Smooth muscle cell (in vitro differentiated cells): ENCODE results near the gene KAZALD1. TPM values are rescaled to one million over a fixed set of nuclear protein-coding genes. Genes with fewer than 3 reads are reported as not detected.

Source experiments
- DNase-seq: peaks from one replicate; lab custom pipeline; 2025; ENCODE audit not compliant: unreplicated experiment; lab: John Stamatoyannopoulos, UW
- H2AFZ ChIP-seq: fragments of 200-600 bp; sonication (generic); 2 replicates; pipeline ENCODE4 v1.6.0; 2016; ENCODE audit warnings: antibody characterized with exemption, low read depth, mild to moderate bottlenecking
- H3F3A ChIP-seq: fragments of 200-600 bp; sonication (generic); 2 replicates; pipeline ENCODE4 v1.6.0; 2017; ENCODE audit warnings: antibody characterized with exemption, low read depth
- H3K27ac ChIP-seq: fragments of 200-600 bp; sonication (generic); 2 replicates; pipeline ENCODE4 v1.5.1; 2016; ENCODE audit warnings: low read depth, mild to moderate bottlenecking
- H3K27me3 ChIP-seq: fragments of 200-600 bp; sonication (generic); 2 replicates; pipeline ENCODE4 v1.6.1; 2016; ENCODE audit warnings: low read depth, mild to moderate bottlenecking
- H3K36me3 ChIP-seq: fragments of 200-600 bp; sonication (generic); 2 replicates; pipeline ENCODE4 v1.5.1; 2016; ENCODE audit warnings: low read depth
- H3K4me1 ChIP-seq: fragments of 200-600 bp; sonication (generic); 2 replicates; pipeline ENCODE4 v1.5.1; 2016; ENCODE audit warnings: low read depth
- H3K4me2 ChIP-seq: fragments of 200-600 bp; sonication (generic); 2 replicates; pipeline ENCODE4 v1.6.0; 2016; ENCODE audit warnings: mild to moderate bottlenecking
- H3K4me3 ChIP-seq: fragments of 200-600 bp; sonication (generic); 2 replicates; pipeline ENCODE4 v1.5.1; 2016; ENCODE audit warnings: mild to moderate bottlenecking
- H3K79me2 ChIP-seq: fragments of 200-600 bp; sonication (generic); 2 replicates; pipeline ENCODE4 v1.6.0; 2016; ENCODE audit warnings: low read depth, mild to moderate bottlenecking
- H3K9ac ChIP-seq: fragments of 200-600 bp; sonication (generic); 2 replicates; pipeline ENCODE4 v1.6.0; 2016; ENCODE audit warnings: low read depth
- H3K9me3 ChIP-seq: fragments of 200-600 bp; sonication (generic); replicated peaks from 2 replicates; pipeline ENCODE4 v1.5.1; 2016; ENCODE audit warnings: low read depth
- H4K20me1 ChIP-seq: fragments of 200-600 bp; sonication (generic); 2 replicates; pipeline ENCODE4 v1.6.0; 2016; ENCODE audit warnings: low read depth
- CTCF ChIP-seq: fragments of 200-600 bp; sonication (generic); IDR thresholded peaks from 2 replicates; pipeline ENCODE4 v1.5.1; 2017; ENCODE audit warnings: borderline replicate concordance, mild to moderate bottlenecking, antibody characterized with exemption; ENCODE audit not compliant: insufficient read depth, poor library complexity, severe bottlenecking
- WGBS: methylation state at CpG from one replicate; pipeline ENCODE4 v1.1.7; 2016; ENCODE audit warnings: low lambda C conversion rate; 5-methylcytosine and 5-hydroxymethylcytosine counted together
- polyA plus RNA-seq: library from polyadenylated mRNA; unstranded; fragments of >200 nt; fragmentation: Nextera tagmentation; extraction: Ambion mirVana; gene quantifications from 2 replicates; pipeline ENCODE4 v1.2.1, GENCODE V29; 2016
- total RNA-seq: library from RNA; depleted of rRNA; stranded (reverse); fragments of >200 nt; gene quantifications from 2 replicates; pipeline ENCODE4 v1.2.3, GENCODE V29; 2014

Gene KAZALD1
- total and polyA plus RNA-seq, 2 experiments from 2014 or later = 13.1 to 20.4 TPM

GRCh38 chr10:101014230-101014884, 47.4 kb upstream of the KAZALD1 start:
- Histone ChIP-seq H3K9me3 (no peaks in the 10 kb centered on the region), H4K20me1 (no peaks in the 10 kb centered on the region), H3K79me2 (no peaks in the 10 kb centered on the region), H3K4me3 (no peak overlapping the region), H3K4me1 (no peaks in the 10 kb centered on the region), H3K9ac (no peak overlapping the region), H3F3A (no peaks in the 10 kb centered on the region), H2AFZ (no peak overlapping the region), H3K27me3 (peaks cover 26% of the 10 kb centered on the region), H3K27ac (no peak overlapping the region), H3K4me2 (no peak overlapping the region), H3K36me3 (no peaks in the 10 kb centered on the region)
- 27% methylated on average over 10 of the region's 11 CpGs for WGBS
- peak; percentile 88 for TF ChIP-seq CTCF
- DNase-seq = peak; percentile 52

GRCh38 chr10:101014966-101015581, 46.7 kb upstream of the KAZALD1 start:
- Histone ChIP-seq H3K4me1 (no peaks in the 10 kb centered on the region), H3K4me2 (no peak overlapping the region), H3K4me3 (no peak overlapping the region), H3K79me2 (no peaks in the 10 kb centered on the region), H3F3A (no peaks in the 10 kb centered on the region), H3K9me3 (no peaks in the 10 kb centered on the region), H3K36me3 (no peaks in the 10 kb centered on the region), H3K9ac (no peak overlapping the region), H3K27ac (no peak overlapping the region), H4K20me1 (no peaks in the 10 kb centered on the region), H3K27me3 (peaks cover 26% of the 10 kb centered on the region), H2AFZ (no peak overlapping the region)
- no peak for TF ChIP-seq CTCF
- DNase-seq = no peak
- 44% methylated on average over 7 of the region's 7 CpGs for WGBS

GRCh38 chr10:101015582-101015973, 46.2 kb upstream of the KAZALD1 start:
- peaks cover 26% of the 10 kb centered on the region for H3K27me3 ChIP-seq
- no peaks in the 10 kb centered on the region for H4K20me1 ChIP-seq
- no peak overlapping the region for H3K4me3 ChIP-seq
- no peak overlapping the region for H3K9ac ChIP-seq
- H3F3A ChIP-seq = no peaks in the 10 kb centered on the region
- 86% methylated on average over 8 of the region's 8 CpGs for WGBS
- H2AFZ ChIP-seq = no peak overlapping the region
- H3K9me3 ChIP-seq = no peaks in the 10 kb centered on the region
- no peaks in the 10 kb centered on the region for H3K4me1 ChIP-seq
- no peak for TF ChIP-seq CTCF
- H3K79me2 ChIP-seq = no peaks in the 10 kb centered on the region
- no peak for DNase-seq
- no peak overlapping the region for H3K4me2 ChIP-seq
- H3K27ac ChIP-seq = no peak overlapping the region
- H3K36me3 ChIP-seq = no peaks in the 10 kb centered on the region

GRCh38 chr10:101016814-101017213, 45.0 kb upstream of the KAZALD1 start:
- no peak for DNase-seq
- no peaks in the 10 kb centered on the region for H3K36me3 ChIP-seq
- no peaks in the 10 kb centered on the region for H4K20me1 ChIP-seq
- H2AFZ ChIP-seq = no peak overlapping the region
- no peaks in the 10 kb centered on the region for H3K9me3 ChIP-seq
- no peak overlapping the region for H3K4me3 ChIP-seq
- no peak for TF ChIP-seq CTCF
- 74% methylated on average over 5 of the region's 5 CpGs for WGBS
- H3K79me2 ChIP-seq = no peaks in the 10 kb centered on the region
- H3K4me2 ChIP-seq = no peak overlapping the region
- H3K27me3 ChIP-seq = peaks cover 26% of the 10 kb centered on the region
- H3F3A ChIP-seq = no peaks in the 10 kb centered on the region
- no peak overlapping the region for H3K9ac ChIP-seq
- H3K27ac ChIP-seq = no peak overlapping the region
- no peaks in the 10 kb centered on the region for H3K4me1 ChIP-seq
